Measurements from ENCODE around the gene NKD1. TPM values are rescaled to one million over a fixed set of nuclear protein-coding genes. Genes with fewer than 3 reads are reported as not detected.

NKD1 gene
- total and polyA plus RNA-seq, 8 donors: 0.44 to 284 (median 2.1) TPM

DNA sequence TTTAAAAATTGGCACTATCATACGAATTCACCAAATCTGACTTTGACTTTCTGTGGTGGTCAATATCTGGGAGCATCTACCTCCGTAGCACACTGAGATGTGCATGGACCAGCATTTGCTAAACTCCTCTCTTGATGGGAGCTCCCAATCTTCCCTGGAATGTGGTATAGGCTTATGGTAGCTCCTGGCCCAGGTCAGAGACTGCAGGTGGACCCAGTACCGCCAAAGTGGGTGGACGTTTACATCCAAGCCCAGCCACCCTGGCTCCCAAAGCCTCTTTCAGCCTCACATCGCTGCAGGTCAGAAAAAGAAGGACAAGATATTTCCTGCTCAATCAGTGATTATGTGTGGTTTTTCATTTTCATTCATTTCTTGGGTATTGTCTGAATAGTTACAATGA lies 43.1 kb upstream of the NKD1 start:
- intact Hi-C loops (cut with DNase I; ENCODE audit: low total_unique reads): no loop called here
- peaks cover 0 to 6% (median 3%) of the 10 kb centered on the region in 4 donors for H3K9me3 ChIP-seq
- no peaks in the 10 kb centered on the region for H3K4me1 ChIP-seq
- TF ChIP-seq POLR2A (IDR thresholded peaks at IDR 0.05) (no peak), EP300 (IDR thresholded peaks at IDR 0.05) (no peak)
- H3K4me3 ChIP-seq: no peak overlapping the region
- H3K27me3 ChIP-seq: no peaks in the 10 kb centered on the region
- DNase-seq: no peak
- H3K27ac ChIP-seq: no peak overlapping the region
- 80 to 88% (median 85%) methylated on average over 5 of the region's 5 CpGs for WGBS, 5 donors
- H3K36me3 ChIP-seq: no peaks in the 10 kb centered on the region

DNA sequence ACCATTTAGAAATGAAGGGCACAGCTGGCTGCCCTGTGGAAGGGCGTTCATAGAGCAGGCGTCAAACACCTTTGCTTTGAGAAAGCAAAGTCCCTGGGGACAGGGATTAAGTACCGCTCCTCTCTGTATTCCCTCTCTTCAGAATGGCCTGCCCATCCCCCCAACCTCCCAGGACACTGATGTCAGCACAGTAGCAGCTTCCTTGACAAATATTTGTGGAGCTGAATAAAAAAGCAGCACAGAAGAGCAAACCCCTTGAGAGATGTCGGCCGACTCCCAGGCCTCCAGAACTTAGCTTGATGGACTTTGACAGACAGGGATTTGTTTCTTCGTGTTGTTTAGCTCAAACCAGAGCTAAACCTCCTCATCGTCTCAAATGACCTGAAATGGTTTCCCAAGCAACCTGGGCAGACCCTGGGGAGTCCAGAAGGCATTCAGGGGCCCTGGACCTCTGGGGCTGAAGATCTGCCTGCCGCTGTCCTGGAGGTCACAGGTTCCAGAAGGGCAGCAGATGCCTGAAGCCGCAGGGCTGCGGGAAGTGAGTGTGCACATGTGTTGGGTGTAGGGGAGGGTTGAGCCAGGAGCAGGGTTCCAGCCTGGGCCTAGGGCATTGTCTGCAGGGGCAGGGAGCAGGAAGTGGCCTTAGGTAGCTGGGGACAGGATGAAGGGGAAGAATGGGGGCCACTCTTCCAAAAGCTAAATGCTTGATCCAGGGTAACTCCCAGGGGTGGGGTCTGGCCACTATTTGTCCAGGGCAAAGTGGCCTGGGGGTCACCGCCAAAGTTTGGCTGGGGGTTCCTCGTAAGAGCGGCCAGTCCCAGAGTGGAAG lies 42.3 kb upstream of the NKD1 start:
- TF ChIP-seq POLR2AphosphoS5 (IDR thresholded peaks at IDR 0.05) (no peak), EP300 (IDR thresholded peaks at IDR 0.05) (no peak), POLR2A (IDR thresholded peaks at IDR 0.05) (no peak)
- TF ChIP-seq, protein P1, sequence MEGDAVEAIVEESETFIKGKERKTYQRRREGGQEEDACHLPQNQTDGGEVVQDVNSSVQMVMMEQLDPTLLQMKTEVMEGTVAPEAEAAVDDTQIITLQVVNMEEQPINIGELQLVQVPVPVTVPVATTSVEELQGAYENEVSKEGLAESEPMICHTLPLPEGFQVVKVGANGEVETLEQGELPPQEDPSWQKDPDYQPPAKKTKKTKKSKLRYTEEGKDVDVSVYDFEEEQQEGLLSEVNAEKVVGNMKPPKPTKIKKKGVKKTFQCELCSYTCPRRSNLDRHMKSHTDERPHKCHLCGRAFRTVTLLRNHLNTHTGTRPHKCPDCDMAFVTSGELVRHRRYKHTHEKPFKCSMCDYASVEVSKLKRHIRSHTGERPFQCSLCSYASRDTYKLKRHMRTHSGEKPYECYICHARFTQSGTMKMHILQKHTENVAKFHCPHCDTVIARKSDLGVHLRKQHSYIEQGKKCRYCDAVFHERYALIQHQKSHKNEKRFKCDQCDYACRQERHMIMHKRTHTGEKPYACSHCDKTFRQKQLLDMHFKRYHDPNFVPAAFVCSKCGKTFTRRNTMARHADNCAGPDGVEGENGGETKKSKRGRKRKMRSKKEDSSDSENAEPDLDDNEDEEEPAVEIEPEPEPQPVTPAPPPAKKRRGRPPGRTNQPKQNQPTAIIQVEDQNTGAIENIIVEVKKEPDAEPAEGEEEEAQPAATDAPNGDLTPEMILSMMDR (IDR thresholded peaks at IDR 0.05): no peak
- Histone ChIP-seq H3K27ac (no peak overlapping the region), H3K27me3 (no peaks in the 10 kb centered on the region), H3K9me3 (peaks cover 0 to 6% (median 3%) of the 10 kb centered on the region in 4 donors), H3K4me1 (no peaks in the 10 kb centered on the region), H3K36me3 (no peaks in the 10 kb centered on the region), H3K4me3 (no peak overlapping the region)
- 74 to 84% (median 79%) methylated on average over 13 of the region's 13 CpGs for WGBS, 5 donors
- no peak for DNase-seq
- intact Hi-C loops (cut with DNase I; ENCODE audit: low total_unique reads): no loop called here

DNA sequence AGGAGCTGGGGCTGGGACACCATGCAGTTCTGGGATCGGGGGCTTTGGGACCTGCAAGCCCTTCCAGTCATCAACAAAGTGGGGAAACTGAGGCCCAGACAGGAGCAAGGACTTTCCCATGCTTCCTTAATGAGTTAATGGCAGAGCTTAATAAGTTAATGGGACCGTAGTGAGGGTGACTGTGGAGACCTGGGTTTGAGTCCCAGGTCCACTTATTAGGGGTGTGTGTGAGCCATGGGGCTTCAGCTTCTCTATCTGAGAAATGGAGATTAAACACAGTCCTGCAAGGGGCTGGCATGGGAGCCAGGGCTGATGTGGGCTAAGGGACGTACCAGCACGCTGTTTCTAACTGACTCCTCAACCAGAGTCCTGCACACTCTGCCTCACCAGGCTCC lies 41.7 kb upstream of the NKD1 start:
- no peak overlapping the region for H3K4me3 ChIP-seq
- TF ChIP-seq POLR2AphosphoS5 (IDR thresholded peaks at IDR 0.05) (no peak), POLR2A (IDR thresholded peaks at IDR 0.05) (no peak), EP300 (IDR thresholded peaks at IDR 0.05) (no peak)
- TF ChIP-seq, protein P1 (IDR thresholded peaks at IDR 0.05): no peak
- H3K4me1 ChIP-seq: no peaks in the 10 kb centered on the region
- WGBS, 5 donors: 84 to 92% (median 88%) methylated on average over 4 of the region's 4 CpGs
- H3K27ac ChIP-seq: no peak overlapping the region
- H3K36me3 ChIP-seq: no peaks in the 10 kb centered on the region
- intact Hi-C loops (cut with DNase I; ENCODE audit: low total_unique reads): no loop called here
- peaks cover 0 to 6% (median 3%) of the 10 kb centered on the region in 4 donors for H3K9me3 ChIP-seq
- no peak for DNase-seq
- no peaks in the 10 kb centered on the region for H3K27me3 ChIP-seq

DNA sequence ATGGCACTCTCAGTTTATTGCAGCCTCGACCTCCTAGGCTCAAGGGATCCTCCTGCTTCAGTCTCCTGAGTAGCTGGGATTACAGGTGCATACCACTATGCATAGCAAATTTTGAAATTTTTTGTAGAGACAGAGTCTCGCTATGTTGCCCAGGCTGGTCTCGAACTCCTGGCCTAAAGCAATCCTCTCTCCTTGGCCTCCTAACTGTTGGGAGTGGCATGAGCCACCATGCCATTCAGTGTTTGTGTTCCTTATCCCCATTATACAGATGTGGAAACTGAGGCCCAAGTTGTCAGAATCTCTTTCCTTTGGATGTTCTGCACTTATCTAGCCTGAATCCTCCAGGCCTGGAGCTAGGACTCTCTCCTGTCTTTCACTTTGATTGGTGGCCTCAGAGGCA lies 40.8 kb upstream of the NKD1 start:
- Histone ChIP-seq H3K27me3 (no peaks in the 10 kb centered on the region), H3K36me3 (no peaks in the 10 kb centered on the region), H3K4me3 (no peak overlapping the region), H3K4me1 (no peaks in the 10 kb centered on the region), H3K9me3 (no peaks in the 10 kb centered on the region), H3K27ac (no peak overlapping the region)
- TF ChIP-seq EP300 (IDR thresholded peaks at IDR 0.05) (no peak), POLR2A (IDR thresholded peaks at IDR 0.05) (no peak), POLR2AphosphoS5 (IDR thresholded peaks at IDR 0.05) (no peak)
- TF ChIP-seq, protein P1 (IDR thresholded peaks at IDR 0.05): no peak
- WGBS, 5 donors: 70 to 75% (median 72%) methylated on average over 3 of the region's 3 CpGs
- no peak for DNase-seq
- intact Hi-C loops (cut with DNase I; ENCODE audit: low total_unique reads): no loop called here

Measured in stomach (tissue), 9 donors.